PC-9 (cell line): ENCODE results near the gene FAM180B. TPM values are rescaled to one million over a fixed set of nuclear protein-coding genes. Genes with fewer than 3 reads are reported as not detected.

Experiments used
- BruUV-seq: library from RNA; stranded (reverse); fragments of 400-500 nt; replicated peaks from 2 replicates; lab custom pipeline; 2021; lab: Mats Ljungman, UMichigan
- CTCF ChIA-PET: fragments of 300-600 bp; sonication (Branson Sonifier 250); formaldehyde crosslinking; loops from one replicate; lab custom pipeline; 2022; ENCODE audit warnings: antibody characterized with exemption; lab: Charles Lee
- POLR2A ChIA-PET: fragments of 300-600 bp; sonication (Branson Sonifier 250); formaldehyde crosslinking; loops from one replicate; lab custom pipeline; 2022; ENCODE audit warnings: antibody characterized with exemption; ENCODE audit not compliant: unreplicated experiment; lab: Charles Lee
- DNase-seq, 2 experiments: peaks; one replicate each; pipeline versions ENCODE4 v3.0.0 to v3.0.0-alpha.2; 2015 to 2022; ENCODE audit warnings: mixed read lengths in 1 of 2
- H2AFZ ChIP-seq: fragments of 200-600 bp; sonication (generic); 2 replicates; pipeline ENCODE4 v1.8.1; 2017; ENCODE audit warnings: antibody characterized with exemption
- H3F3A ChIP-seq: fragments of 200-600 bp; sonication (generic); 2 replicates; pipeline ENCODE4 v1.8.1; 2017; ENCODE audit warnings: antibody characterized with exemption, mild to moderate bottlenecking, low read depth; ENCODE audit not compliant: insufficient read depth
- H3K27ac ChIP-seq: fragments of 200-600 bp; sonication (generic); 2 replicates; pipeline ENCODE4 v1.6.1; 2016; ENCODE audit warnings: mixed run types
- H3K27me3 ChIP-seq: fragments of 200-600 bp; sonication (generic); 2 replicates; pipeline ENCODE4 v1.6.1; 2016; ENCODE audit warnings: low read depth, mixed run types; ENCODE audit not compliant: insufficient read depth
- H3K36me3 ChIP-seq: fragments of 200-600 bp; sonication (generic); 2 replicates; pipeline ENCODE4 v1.6.1; 2016; ENCODE audit warnings: low read depth, mixed run types
- H3K4me1 ChIP-seq: fragments of 200-600 bp; sonication (generic); replicated peaks from 2 replicates; pipeline ENCODE4 v1.6.1; 2016; ENCODE audit warnings: mixed run types; ENCODE audit not compliant: insufficient read depth
- H3K4me2 ChIP-seq: fragments of 200-600 bp; sonication (generic); 2 replicates; pipeline ENCODE4 v1.6.1; 2017; ENCODE audit warnings: mixed run types
- H3K4me3 ChIP-seq: fragments of 200-600 bp; sonication (generic); 2 replicates; pipeline ENCODE4 v1.6.1; 2016; ENCODE audit warnings: mixed run types
- H3K79me2 ChIP-seq: fragments of 200-600 bp; sonication (generic); 2 replicates; pipeline ENCODE4 v1.6.1; 2017; ENCODE audit warnings: low read depth, mixed run types
- H3K9me2 ChIP-seq: fragments of 200-600 bp; sonication (generic); 2 replicates; pipeline ENCODE4 v1.8.1; 2017; ENCODE audit warnings: mild to moderate bottlenecking; ENCODE audit not compliant: insufficient read depth
- H3K9me3 ChIP-seq: fragments of 200-600 bp; sonication (generic); 2 replicates; pipeline ENCODE4 v1.8.1; 2016; ENCODE audit warnings: low read depth; ENCODE audit not compliant: insufficient read depth
- H4K20me1 ChIP-seq: fragments of 200-600 bp; sonication (generic); 2 replicates; pipeline ENCODE4 v1.8.1; 2017; ENCODE audit not compliant: insufficient read depth
- EZH2 ChIP-seq: fragments of 200-600 bp; sonication (generic); IDR thresholded peaks from 2 replicates; pipeline ENCODE4 v1.8.0; 2017; ENCODE audit warnings: antibody characterized with exemption, low read depth
- intact Hi-C: fragments of 100-400 bp; cut with micrococcal nuclease; formaldehyde crosslinking; loops from one replicate; pipeline ENCODE4 v1.10.0; 2022; ENCODE audit not compliant: unreplicated experiment
- total RNA-seq: library from RNA; stranded (reverse); gene quantifications from 2 replicates; pipeline ENCODE4 v1.2.3, GENCODE V29; 2021
- TF ChIP-seq, protein P1 (sequence below): fragments of 200-600 bp; sonication (generic); conservative IDR thresholded peaks from 2 replicates; pipeline ENCODE4 v1.6.1; 2017; ENCODE audit warnings: mixed run types, antibody characterized with exemption, mild to moderate bottlenecking, moderate library complexity

FAM180B gene
- total RNA-seq, 1 experiment from 2014 or later: not detected

GRCh38 chr11:47595029-47595428 lies 8.6 kb downstream of the FAM180B start:
- no peak overlapping the region for H2AFZ ChIP-seq
- H3K4me1 ChIP-seq: no peaks in the 10 kb centered on the region
- intact Hi-C loops: no loop called here
- H3K36me3 ChIP-seq: no peaks in the 10 kb centered on the region
- H3K27ac ChIP-seq: no peak overlapping the region
- H3K9me3 ChIP-seq: no peaks in the 10 kb centered on the region
- H3K4me2 ChIP-seq: no peak overlapping the region
- ChIA-PET POLR2A (interaction anchor here (0.6 kb wide), 1 partner anchor 154 kb away, joined by 3 read pairs; no protein-coding TSS in a partner anchor), CTCF (no interaction called here)
- no peak for DNase-seq
- H3K9me2 ChIP-seq: no peaks in the 10 kb centered on the region
- no peaks in the 10 kb centered on the region for H3K79me2 ChIP-seq
- H3K4me3 ChIP-seq: no peak overlapping the region
- H3K27me3 ChIP-seq: peaks cover 22% of the 10 kb centered on the region; the same call in 1 of the 2 replicates
- peaks cover 7% of the 10 kb centered on the region; the same call in 1 of the 2 replicates for H3F3A ChIP-seq
- TF ChIP-seq, protein P1, sequence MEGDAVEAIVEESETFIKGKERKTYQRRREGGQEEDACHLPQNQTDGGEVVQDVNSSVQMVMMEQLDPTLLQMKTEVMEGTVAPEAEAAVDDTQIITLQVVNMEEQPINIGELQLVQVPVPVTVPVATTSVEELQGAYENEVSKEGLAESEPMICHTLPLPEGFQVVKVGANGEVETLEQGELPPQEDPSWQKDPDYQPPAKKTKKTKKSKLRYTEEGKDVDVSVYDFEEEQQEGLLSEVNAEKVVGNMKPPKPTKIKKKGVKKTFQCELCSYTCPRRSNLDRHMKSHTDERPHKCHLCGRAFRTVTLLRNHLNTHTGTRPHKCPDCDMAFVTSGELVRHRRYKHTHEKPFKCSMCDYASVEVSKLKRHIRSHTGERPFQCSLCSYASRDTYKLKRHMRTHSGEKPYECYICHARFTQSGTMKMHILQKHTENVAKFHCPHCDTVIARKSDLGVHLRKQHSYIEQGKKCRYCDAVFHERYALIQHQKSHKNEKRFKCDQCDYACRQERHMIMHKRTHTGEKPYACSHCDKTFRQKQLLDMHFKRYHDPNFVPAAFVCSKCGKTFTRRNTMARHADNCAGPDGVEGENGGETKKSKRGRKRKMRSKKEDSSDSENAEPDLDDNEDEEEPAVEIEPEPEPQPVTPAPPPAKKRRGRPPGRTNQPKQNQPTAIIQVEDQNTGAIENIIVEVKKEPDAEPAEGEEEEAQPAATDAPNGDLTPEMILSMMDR: no peak
- TF ChIP-seq EZH2: no peak
- BruUV-seq: no TSS peak
- no peaks in the 10 kb centered on the region for H4K20me1 ChIP-seq

DNA sequence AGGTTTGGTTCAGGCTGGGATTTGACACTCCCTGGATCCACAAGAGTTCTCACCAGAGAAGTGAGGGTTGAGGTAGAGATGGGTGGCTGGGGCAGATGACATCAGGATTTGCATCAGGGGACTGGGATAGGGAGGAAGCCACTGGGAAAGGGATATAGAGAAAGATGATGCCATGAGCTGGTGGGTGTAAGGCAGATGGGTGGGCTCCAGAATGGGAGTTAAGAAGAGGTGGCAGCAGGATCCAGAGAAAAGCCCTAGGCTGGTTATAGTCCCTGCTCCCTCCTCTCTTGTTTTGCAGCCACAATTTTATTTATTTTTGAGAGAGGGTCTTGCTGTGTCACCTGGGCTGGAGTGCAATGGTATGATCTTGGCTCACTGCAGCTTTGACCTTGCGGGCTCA lies 9.5 kb downstream of the FAM180B start:
- Histone ChIP-seq H3K27me3 (peaks cover 22% of the 10 kb centered on the region; the same call in 1 of the 2 replicates), H3F3A (peaks cover 7% of the 10 kb centered on the region; the same call in 1 of the 2 replicates), H3K79me2 (no peaks in the 10 kb centered on the region), H3K9me3 (no peaks in the 10 kb centered on the region), H3K36me3 (no peaks in the 10 kb centered on the region), H3K4me2 (no peak overlapping the region), H3K9me2 (no peaks in the 10 kb centered on the region), H3K4me1 (no peaks in the 10 kb centered on the region), H4K20me1 (no peaks in the 10 kb centered on the region), H2AFZ (no peak overlapping the region), H3K4me3 (no peak overlapping the region), H3K27ac (no peak overlapping the region)
- POLR2A ChIA-PET: no interaction called here
- intact Hi-C loops: no loop called here
- TF ChIP-seq, protein P1: no peak
- no peak for TF ChIP-seq EZH2
- CTCF ChIA-PET: no interaction called here
- no TSS peak for BruUV-seq
- DNase-seq: no peak

DNA sequence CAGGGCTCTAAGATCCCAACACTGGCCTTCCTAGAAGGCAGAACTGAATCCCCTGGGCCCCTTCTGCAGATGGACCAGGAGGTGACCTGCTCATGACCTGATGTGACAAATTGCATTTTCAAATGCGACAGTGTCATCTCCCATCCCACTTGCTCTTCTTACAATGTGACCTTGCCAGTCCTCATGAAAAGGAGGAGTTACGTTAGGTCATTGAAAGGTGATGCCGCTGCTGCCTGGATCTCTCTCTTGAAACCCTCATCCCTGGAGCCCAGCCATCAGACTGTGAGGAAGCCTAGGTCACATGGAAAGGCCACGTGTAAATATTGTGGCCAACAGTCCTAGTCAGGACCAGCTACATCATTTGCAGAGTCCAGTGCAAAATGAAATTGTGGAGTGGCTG lies 13.4 kb downstream of the FAM180B start:
- Histone ChIP-seq H3K79me2 (no peaks in the 10 kb centered on the region), H3K27me3 (no peaks in the 10 kb centered on the region; the same call in 1 of the 2 replicates), H3F3A (no peaks in the 10 kb centered on the region), H4K20me1 (no peaks in the 10 kb centered on the region), H3K4me1 (no peaks in the 10 kb centered on the region), H2AFZ (no peak overlapping the region), H3K9me3 (no peaks in the 10 kb centered on the region), H3K36me3 (no peaks in the 10 kb centered on the region), H3K27ac (no peak overlapping the region), H3K9me2 (no peaks in the 10 kb centered on the region), H3K4me3 (no peak overlapping the region), H3K4me2 (no peak overlapping the region)
- ChIA-PET CTCF (no interaction called here), POLR2A (no interaction called here)
- intact Hi-C loops: no loop called here
- TF ChIP-seq, protein P1: no peak
- TF ChIP-seq EZH2: no peak
- no TSS peak for BruUV-seq
- no peak for DNase-seq
